HepG2 (cell line): ENCODE results near the gene CISD3. TPM values are rescaled to one million over a fixed set of nuclear protein-coding genes. Genes with fewer than 3 reads are reported as not detected.

Source experiments
- ARID4A ChIP-seq: sonication (generic); formaldehyde crosslinking; IDR thresholded peaks from 2 replicates; pipeline ENCODE4 v1.5.0; 2020; ENCODE audit warnings: mild to moderate bottlenecking, missing genetic modification reagents, borderline replicate concordance
- EEA1 ChIP-seq: sonication (generic); formaldehyde crosslinking; IDR thresholded peaks from 2 replicates; pipeline ENCODE4 v1.5.1; 2020; ENCODE audit warnings: mild to moderate bottlenecking, missing genetic modification reagents, borderline replicate concordance
- KMT2B ChIP-seq: IDR thresholded peaks from 2 replicates; pipeline ENCODE4 v1.6.1; 2016; ENCODE audit warnings: missing genetic modification reagents, missing compliant biosample characterization
- PAF1 ChIP-seq: IDR thresholded peaks from 2 replicates; pipeline ENCODE4 v1.6.1; 2016; ENCODE audit warnings: missing genetic modification reagents, missing compliant biosample characterization
- SMYD3 ChIP-seq: sonication (generic); formaldehyde crosslinking; IDR thresholded peaks from 2 replicates; pipeline ENCODE4 v1.8.1; 2023; ENCODE audit warnings: mild to moderate bottlenecking, missing genetic modification reagents
- SPEN ChIP-seq: sonication (generic); formaldehyde crosslinking; IDR thresholded peaks from 2 replicates; pipeline ENCODE4 v1.5.1; 2020; ENCODE audit warnings: low read depth, mild to moderate bottlenecking, missing genetic modification reagents
- ZNF781 ChIP-seq: sonication (generic); formaldehyde crosslinking; IDR thresholded peaks from 2 replicates; pipeline ENCODE4 v1.5.1; 2020; ENCODE audit warnings: borderline replicate concordance, mild to moderate bottlenecking, missing genetic modification reagents; ENCODE audit errors: not compliant biosample characterization
- ZNF816 ChIP-seq: sonication (generic); formaldehyde crosslinking; IDR thresholded peaks from 2 replicates; pipeline ENCODE4 v1.8.0; 2022; ENCODE audit warnings: missing genetic modification reagents, mild to moderate bottlenecking, borderline replicate concordance
- polyA plus RNA-seq, 8 experiments: library from polyadenylated mRNA; depleted of rRNA in 3 of 8; stranded (reverse) in 7 of 8; unstranded in 1 of 8; fragments of >200 nt; fragmentation: Illumina TruSeq in 4 of 8; extraction: Trizol in 4 of 8; gene quantifications; 2 replicates each; pipeline versions ENCODE4 v1.2.1 to v1.2.3, GENCODE V29; 2011 to 2016; ENCODE audit warnings: low read depth in 4 of 8, missing spikeins in 1 of 8, mixed read lengths in 1 of 8; ENCODE audit not compliant: insufficient read depth in 1 of 8
- total RNA-seq, 5 experiments: library from RNA; depleted of rRNA; stranded (reverse); fragments of >200 nt; fragmentation: Illumina TruSeq; extraction: Trizol; gene quantifications; 2 replicates each; pipeline ENCODE4 v1.2.3, GENCODE V29; 2016; ENCODE audit warnings: low read depth in 1 of 5
- TF ChIP-seq, protein P1 (sequence below): IDR thresholded peaks from 2 replicates; pipeline ENCODE4 v1.6.1; 2016
- TF ChIP-seq, protein P2 (sequence below): sonication (generic); formaldehyde crosslinking; IDR thresholded peaks from 2 replicates; pipeline ENCODE4 v1.4.0; 2020; ENCODE audit warnings: missing genetic modification reagents, borderline replicate concordance

The CISD3 gene
- total and polyA plus RNA-seq, 2 of the 13 experiments (the other 11 are each of a cell fraction or from before 2014, with no cell fraction given): 30.0 to 34.1 TPM

DNA sequence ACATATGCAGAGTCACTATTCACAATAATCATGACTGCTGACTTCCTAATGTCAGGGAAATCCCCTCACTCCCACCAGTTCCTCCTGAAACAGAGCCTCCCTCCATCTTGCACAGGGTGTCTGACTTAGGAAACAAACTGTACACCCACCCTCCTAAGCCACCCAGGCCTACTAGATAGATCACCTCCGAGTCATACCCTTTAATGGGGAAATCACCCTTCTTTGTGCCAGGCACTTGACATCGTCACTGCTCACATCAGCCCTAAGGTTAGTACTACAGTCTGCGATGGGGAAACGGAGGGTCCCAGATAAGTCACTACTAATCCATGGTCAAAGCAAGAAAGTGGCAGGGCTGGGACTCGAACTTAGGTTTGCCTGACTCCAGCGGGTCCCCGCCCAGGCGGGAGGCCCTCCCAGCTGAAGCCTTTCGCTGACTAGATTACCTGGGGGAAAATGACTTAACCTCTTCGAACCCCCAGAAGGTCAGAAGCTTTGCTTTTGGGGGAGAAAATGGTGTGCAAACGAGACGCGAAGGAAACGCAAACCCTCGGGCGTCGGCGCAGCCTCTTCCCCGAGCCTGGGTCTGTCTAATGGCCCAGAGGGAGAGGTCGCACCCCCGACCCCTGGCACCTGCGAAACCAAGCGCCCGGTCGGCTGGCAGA, 28.5 kb upstream of the CISD3 start (continued):
- TF ChIP-seq SPEN: peak; percentile 25; the same call in 1 of the 2 replicates
- TF ChIP-seq PAF1 (CRISPR knock-in tag): 0 out of 2 replicates have a peak, but pooled peaks have one; percentile 30
- TF ChIP-seq ZNF816: peak; percentile 65; the same call in 1 of the 2 replicates
- TF ChIP-seq, protein P1, sequence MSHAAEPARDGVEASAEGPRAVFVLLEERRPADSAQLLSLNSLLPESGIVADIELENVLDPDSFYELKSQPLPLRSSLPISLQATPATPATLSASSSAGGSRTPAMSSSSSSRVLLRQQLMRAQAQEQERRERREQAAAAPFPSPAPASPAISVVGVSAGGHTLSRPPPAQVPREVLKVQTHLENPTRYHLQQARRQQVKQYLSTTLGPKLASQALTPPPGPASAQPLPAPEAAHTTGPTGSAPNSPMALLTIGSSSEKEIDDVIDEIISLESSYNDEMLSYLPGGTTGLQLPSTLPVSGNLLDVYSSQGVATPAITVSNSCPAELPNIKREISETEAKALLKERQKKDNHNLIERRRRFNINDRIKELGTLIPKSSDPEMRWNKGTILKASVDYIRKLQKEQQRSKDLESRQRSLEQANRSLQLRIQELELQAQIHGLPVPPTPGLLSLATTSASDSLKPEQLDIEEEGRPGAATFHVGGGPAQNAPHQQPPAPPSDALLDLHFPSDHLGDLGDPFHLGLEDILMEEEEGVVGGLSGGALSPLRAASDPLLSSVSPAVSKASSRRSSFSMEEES (CRISPR knock-in tag): peak; percentile 51; the same call in 1 of the 2 replicates
- TF ChIP-seq, protein P2, sequence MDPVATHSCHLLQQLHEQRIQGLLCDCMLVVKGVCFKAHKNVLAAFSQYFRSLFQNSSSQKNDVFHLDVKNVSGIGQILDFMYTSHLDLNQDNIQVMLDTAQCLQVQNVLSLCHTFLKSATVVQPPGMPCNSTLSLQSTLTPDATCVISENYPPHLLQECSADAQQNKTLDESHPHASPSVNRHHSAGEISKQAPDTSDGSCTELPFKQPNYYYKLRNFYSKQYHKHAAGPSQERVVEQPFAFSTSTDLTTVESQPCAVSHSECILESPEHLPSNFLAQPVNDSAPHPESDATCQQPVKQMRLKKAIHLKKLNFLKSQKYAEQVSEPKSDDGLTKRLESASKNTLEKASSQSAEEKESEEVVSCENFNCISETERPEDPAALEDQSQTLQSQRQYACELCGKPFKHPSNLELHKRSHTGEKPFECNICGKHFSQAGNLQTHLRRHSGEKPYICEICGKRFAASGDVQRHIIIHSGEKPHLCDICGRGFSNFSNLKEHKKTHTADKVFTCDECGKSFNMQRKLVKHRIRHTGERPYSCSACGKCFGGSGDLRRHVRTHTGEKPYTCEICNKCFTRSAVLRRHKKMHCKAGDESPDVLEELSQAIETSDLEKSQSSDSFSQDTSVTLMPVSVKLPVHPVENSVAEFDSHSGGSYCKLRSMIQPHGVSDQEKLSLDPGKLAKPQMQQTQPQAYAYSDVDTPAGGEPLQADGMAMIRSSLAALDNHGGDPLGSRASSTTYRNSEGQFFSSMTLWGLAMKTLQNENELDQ: no peak
- no peak for TF ChIP-seq ZNF781 (CRISPR knock-in tag)
- peak; percentile 6; the same call in 1 of the 2 replicates for TF ChIP-seq ARID4A (CRISPR knock-in tag)
- 0 out of 2 replicates have a peak, but pooled peaks have one; percentile 26 for TF ChIP-seq SMYD3 (CRISPR knock-in tag)
- TF ChIP-seq EEA1 (CRISPR knock-in tag): 0 out of 2 replicates have a peak, but pooled peaks have one; percentile 66
- 0 out of 2 replicates have a peak, but pooled peaks have one; percentile 7 for TF ChIP-seq KMT2B (CRISPR knock-in tag)
